DOHH2 (cell line): ENCODE data around the gene ZFPM1.

ENCODE experiments used
- H3F3A ChIP-seq: fragments of 200-600 bp; sonication (generic), shearing (Covaris generic); 2 replicates; pipeline ENCODE4 v1.6.0; 2016; ENCODE audit warnings: antibody characterized with exemption, mild to moderate bottlenecking; ENCODE audit not compliant: control insufficient read depth, insufficient read depth
- H3K27ac ChIP-seq: fragments of 200-600 bp; sonication (generic); 2 replicates; pipeline ENCODE4 v1.5.1; 2014; ENCODE audit warnings: low read depth, mild to moderate bottlenecking, low read length, moderate library complexity
- H3K27me3 ChIP-seq: fragments of 200-600 bp; sonication (generic); 2 replicates; pipeline ENCODE4 v1.6.1; 2014; ENCODE audit warnings: mild to moderate bottlenecking, low read length, mixed read lengths; ENCODE audit not compliant: control insufficient read depth
- H3K36me3 ChIP-seq: fragments of 200-600 bp; sonication (generic); 2 replicates; pipeline ENCODE4 v1.6.1; 2014; ENCODE audit warnings: mild to moderate bottlenecking, low read length, moderate library complexity, mixed read lengths; ENCODE audit not compliant: control insufficient read depth
- H3K4me1 ChIP-seq: fragments of 200-600 bp; sonication (generic); 2 replicates; pipeline ENCODE4 v1.6.1; 2014; ENCODE audit warnings: mild to moderate bottlenecking, low read length, mixed read lengths; ENCODE audit not compliant: control insufficient read depth
- H3K4me2 ChIP-seq: fragments of 200-600 bp; sonication (generic); 2 replicates; pipeline ENCODE4 v1.6.0; 2014; ENCODE audit warnings: mild to moderate bottlenecking, low read length, moderate library complexity
- H3K4me3 ChIP-seq: fragments of 200-600 bp; sonication (generic); 2 replicates; pipeline ENCODE4 v1.5.1; 2014; ENCODE audit warnings: mild to moderate bottlenecking, low read length, mixed read lengths
- H3K79me2 ChIP-seq: fragments of 200-600 bp; sonication (generic); 2 replicates; pipeline ENCODE4 v1.6.1; 2014; ENCODE audit warnings: mild to moderate bottlenecking, low read length, mixed read lengths; ENCODE audit not compliant: control insufficient read depth
- H3K9me2 ChIP-seq: fragments of 200-600 bp; sonication (generic); replicated peaks from 2 replicates; pipeline ENCODE4 v1.6.1; 2014; ENCODE audit warnings: mild to moderate bottlenecking, low read length, mixed read lengths; ENCODE audit not compliant: control insufficient read depth
- H3K9me3 ChIP-seq: fragments of 200-600 bp; sonication (generic); 2 replicates; pipeline ENCODE4 v1.6.1; 2014; ENCODE audit warnings: antibody characterized with exemption, low read length, mixed read lengths; ENCODE audit not compliant: control insufficient read depth, insufficient read depth
- H4K20me1 ChIP-seq: fragments of 200-600 bp; sonication (generic); 2 replicates; pipeline ENCODE4 v1.6.0; 2014; ENCODE audit warnings: low read depth, mild to moderate bottlenecking, antibody characterized with exemption, low read length, moderate library complexity; ENCODE audit not compliant: control insufficient read depth, insufficient read depth
- EZH2phosphoT487 ChIP-seq: fragments of 200-600 bp; sonication (generic); IDR thresholded peaks from 2 replicates; pipeline ENCODE4 v1.6.1; 2017; ENCODE audit warnings: borderline replicate concordance, mild to moderate bottlenecking, antibody characterized with exemption, low read length, moderate library complexity, mixed read lengths
- TF ChIP-seq, protein P1 (sequence below): fragments of 200-600 bp; sonication (generic); IDR thresholded peaks from one replicate; pipeline ENCODE4 v1.5.1; 2014; ENCODE audit warnings: antibody characterized with exemption, mild to moderate bottlenecking, low read depth, low read length; ENCODE audit not compliant: poor library complexity, severe bottlenecking

Gene ZFPM1

GRCh38 chr16:88537859-88538258, 84.8 kb downstream of the ZFPM1 start:
- H4K20me1 ChIP-seq, result no peaks in the 10 kb centered on the region
- H3K4me2 ChIP-seq, result no peak overlapping the region
- no peaks in the 10 kb centered on the region; the same call in 1 of the 2 replicates for H3F3A ChIP-seq
- peaks cover 17% of the 10 kb centered on the region for H3K4me1 ChIP-seq
- no peaks in the 10 kb centered on the region for H3K9me2 ChIP-seq
- H3K4me3 ChIP-seq, result no peak overlapping the region
- no peak for TF ChIP-seq EZH2phosphoT487
- TF ChIP-seq, protein P1, sequence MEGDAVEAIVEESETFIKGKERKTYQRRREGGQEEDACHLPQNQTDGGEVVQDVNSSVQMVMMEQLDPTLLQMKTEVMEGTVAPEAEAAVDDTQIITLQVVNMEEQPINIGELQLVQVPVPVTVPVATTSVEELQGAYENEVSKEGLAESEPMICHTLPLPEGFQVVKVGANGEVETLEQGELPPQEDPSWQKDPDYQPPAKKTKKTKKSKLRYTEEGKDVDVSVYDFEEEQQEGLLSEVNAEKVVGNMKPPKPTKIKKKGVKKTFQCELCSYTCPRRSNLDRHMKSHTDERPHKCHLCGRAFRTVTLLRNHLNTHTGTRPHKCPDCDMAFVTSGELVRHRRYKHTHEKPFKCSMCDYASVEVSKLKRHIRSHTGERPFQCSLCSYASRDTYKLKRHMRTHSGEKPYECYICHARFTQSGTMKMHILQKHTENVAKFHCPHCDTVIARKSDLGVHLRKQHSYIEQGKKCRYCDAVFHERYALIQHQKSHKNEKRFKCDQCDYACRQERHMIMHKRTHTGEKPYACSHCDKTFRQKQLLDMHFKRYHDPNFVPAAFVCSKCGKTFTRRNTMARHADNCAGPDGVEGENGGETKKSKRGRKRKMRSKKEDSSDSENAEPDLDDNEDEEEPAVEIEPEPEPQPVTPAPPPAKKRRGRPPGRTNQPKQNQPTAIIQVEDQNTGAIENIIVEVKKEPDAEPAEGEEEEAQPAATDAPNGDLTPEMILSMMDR, result no peak
- peaks cover 10% of the 10 kb centered on the region for H3K79me2 ChIP-seq
- peaks cover 9% of the 10 kb centered on the region for H3K9me3 ChIP-seq
- no peaks in the 10 kb centered on the region; the same call in 1 of the 2 replicates for H3K36me3 ChIP-seq
- no peaks in the 10 kb centered on the region for H3K27me3 ChIP-seq
- H3K27ac ChIP-seq, result no peak overlapping the region

DNA sequence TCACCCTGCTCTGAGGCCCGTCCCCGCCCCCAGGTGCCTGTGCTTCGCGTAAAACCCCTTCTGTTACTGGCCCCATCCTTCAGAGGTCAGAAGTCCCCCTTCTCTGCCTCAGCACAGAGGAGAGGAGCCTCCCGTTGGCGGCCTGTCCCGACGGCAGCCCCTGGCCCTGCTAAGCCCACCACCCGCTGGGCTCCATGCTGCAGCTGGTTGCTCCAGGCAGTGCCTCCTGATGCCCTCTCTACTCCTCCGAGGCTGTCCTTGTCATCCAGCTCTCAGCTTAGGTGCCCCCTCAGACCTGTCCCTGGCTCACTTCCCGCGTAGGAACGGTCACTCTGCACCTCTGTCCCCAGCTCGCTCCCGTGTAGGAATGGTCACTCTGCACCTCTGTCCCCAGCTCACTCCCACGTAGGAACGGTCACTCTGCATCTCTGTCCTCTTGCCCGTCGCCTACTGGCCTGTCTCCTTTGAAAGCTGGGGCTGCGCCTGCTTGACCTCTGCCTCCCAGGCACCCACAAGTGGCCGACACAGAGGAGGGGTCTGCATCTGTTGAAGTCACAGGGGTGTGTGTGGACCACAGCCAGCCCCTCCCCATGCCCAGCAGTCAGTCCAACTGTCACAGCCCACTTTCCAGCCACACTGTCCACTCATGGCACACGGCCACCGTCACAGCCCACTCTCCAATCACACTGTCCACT, 85.4 kb downstream of the ZFPM1 start:
- Histone ChIP-seq H4K20me1 (no peaks in the 10 kb centered on the region), H3K27me3 (no peaks in the 10 kb centered on the region), H3K4me2 (no peak overlapping the region), H3K9me3 (peaks cover 15% of the 10 kb centered on the region), H3K4me3 (no peak overlapping the region), H3K27ac (no peak overlapping the region), H3K36me3 (no peaks in the 10 kb centered on the region; the same call in 1 of the 2 replicates), H3K4me1 (peaks cover 17% of the 10 kb centered on the region), H3F3A (no peaks in the 10 kb centered on the region; the same call in 1 of the 2 replicates), H3K9me2 (no peaks in the 10 kb centered on the region), H3K79me2 (peaks cover 10% of the 10 kb centered on the region)
- no peak for TF ChIP-seq EZH2phosphoT487
- TF ChIP-seq, protein P1, result no peak

- TF ChIP-seq EZH2phosphoT487, result no peak
- TF ChIP-seq, protein P1, result no peak
- H3K9me3 ChIP-seq, result peaks cover 20% of the 10 kb centered on the region
- H3K36me3 ChIP-seq, result no peaks in the 10 kb centered on the region; the same call in 1 of the 2 replicates
- no peak overlapping the region for H3K4me3 ChIP-seq
- no peaks in the 10 kb centered on the region for H4K20me1 ChIP-seq
- H3K4me2 ChIP-seq, result no peak overlapping the region
- H3F3A ChIP-seq, result no peaks in the 10 kb centered on the region; the same call in 1 of the 2 replicates
- no peaks in the 10 kb centered on the region for H3K9me2 ChIP-seq
- peaks cover 17% of the 10 kb centered on the region for H3K4me1 ChIP-seq
- no peak overlapping the region for H3K27ac ChIP-seq
- H3K79me2 ChIP-seq, result peaks cover 10% of the 10 kb centered on the region
- no peaks in the 10 kb centered on the region for H3K27me3 ChIP-seq
Measured at GRCh38 chr16:88539261-88539651, 86.2 kb downstream of the ZFPM1 start.
